H1 (cell line): ENCODE data around the gene CHI3L2. TPM values are rescaled to one million over a fixed set of nuclear protein-coding genes. Genes with fewer than 3 reads are reported as not detected.

Experiments
- ASH2L ChIP-seq: fragments of 200-600, 300-600 bp; sonication (generic); IDR thresholded peaks from one replicate; pipeline ENCODE4 v1.7.1; 2017; ENCODE audit warnings: low read length
- CEBPB ChIP-seq: IDR thresholded peaks from 2 replicates; pipeline ENCODE4 v1.6.1; 2012; ENCODE audit warnings: low read depth, low read length
- CTBP2 ChIP-seq: IDR thresholded peaks from 2 replicates; pipeline ENCODE4 v1.7.0; 2011; ENCODE audit warnings: borderline replicate concordance, mild to moderate bottlenecking, moderate library complexity, mixed read lengths, low read length; ENCODE audit not compliant: insufficient read depth, insufficient read length
- EP300 ChIP-seq, 2 experiments: IDR thresholded peaks; 1 replicate in 1 of 2; 2 replicates in 1 of 2; pipeline ENCODE4 v1.6.1; 2011 to 2012; ENCODE audit warnings: low read depth in 2 of 2, low read length in 2 of 2, mild to moderate bottlenecking in 2 of 2, borderline replicate concordance in 1 of 2, inconsistent platforms in 1 of 2, moderate library complexity in 1 of 2
- KDM1A ChIP-seq: fragments of 200-600, 300-600 bp; sonication (generic); IDR thresholded peaks from 2 replicates; pipeline ENCODE4 v1.7.1; 2016; ENCODE audit warnings: mild to moderate bottlenecking, low read length, borderline replicate concordance
- MAFK ChIP-seq: IDR thresholded peaks from 2 replicates; pipeline ENCODE4 v1.6.1; 2012; ENCODE audit warnings: low read depth, mild to moderate bottlenecking, improper control_type of control experiment, low read length
- RAD21 ChIP-seq, 2 experiments: IDR thresholded peaks in 1 of 2; conservative IDR thresholded peaks in 1 of 2; 2 replicates each; pipeline ENCODE4 v1.6.1; 2011; ENCODE audit warnings: low read depth in 2 of 2, low read length in 2 of 2, improper control_type of control experiment in 1 of 2, inconsistent platforms in 1 of 2, mild to moderate bottlenecking in 1 of 2, moderate library complexity in 1 of 2
- RFX5 ChIP-seq: IDR thresholded peaks from 2 replicates; pipeline ENCODE4 v1.6.1; 2011; ENCODE audit warnings: low read depth, low read length, improper control_type of control experiment, borderline replicate concordance
- USF2 ChIP-seq: IDR thresholded peaks from 2 replicates; pipeline ENCODE4 v1.6.1; 2011; ENCODE audit warnings: low read length, improper control_type of control experiment
- polyA plus RNA-seq, 7 experiments: library from polyadenylated mRNA; depleted of rRNA in 3 of 7; stranded (reverse) in 5 of 7; unstranded in 2 of 7; fragments of >200 nt in 5 of 7; fragments of 200-250 nt in 2 of 7; gene quantifications; 1 replicate in 5 of 7; 2 replicates in 1 of 7; 4 replicates in 1 of 7; pipeline versions ENCODE4 v1.2.1 to v1.2.3, GENCODE V29; 2011 to 2013; ENCODE audit warnings: missing spikeins in 2 of 7, mixed read lengths in 2 of 7
- total RNA-seq: library from RNA; stranded (reverse); fragmentation: NEBNext Ultra II Directional; extraction: Animal tissue kit (Norgen Biotek cat#: 25700); gene quantifications from 2 replicates; pipeline ENCODE4 v1.2.1, GENCODE V29; 2021

The CHI3L2 gene
- total and polyA plus RNA-seq, 2 of the 8 experiments (the other 6 are each of a cell fraction or from before 2014, with no cell fraction given), result not detected

GRCh38 chr1:111192658-111193519 lies 34.6 kb upstream of the CHI3L2 start (continued):
- no peak for TF ChIP-seq MAFK
- no peak for TF ChIP-seq RAD21 (IDR thresholded peaks at IDR 0.05 in 1 of 2, conservative IDR thresholded peaks at IDR 0.05 in 1 of 2; ENCODE audit: low read depth in 2 of 2, low read length in 2 of 2)
- TF ChIP-seq USF2, result no peak
- TF ChIP-seq RFX5, result no peak
- TF ChIP-seq CTBP2, result no peak
- TF ChIP-seq ASH2L, result no peak
- TF ChIP-seq CEBPB, result no peak
- TF ChIP-seq KDM1A, result no peak
- TF ChIP-seq EP300 (IDR thresholded peaks at IDR 0.05; ENCODE audit: borderline replicate concordance in 1 of 2, low read depth in 2 of 2, low read length in 2 of 2), result no peak
